Measurements from ENCODE around the gene USF2.
"Not testable (repeated sequence)": the region's sequence is repeated elsewhere in the genome, so short reads cannot be mapped to it uniquely, and the experiment has no call there.

USF2 gene

DNA sequence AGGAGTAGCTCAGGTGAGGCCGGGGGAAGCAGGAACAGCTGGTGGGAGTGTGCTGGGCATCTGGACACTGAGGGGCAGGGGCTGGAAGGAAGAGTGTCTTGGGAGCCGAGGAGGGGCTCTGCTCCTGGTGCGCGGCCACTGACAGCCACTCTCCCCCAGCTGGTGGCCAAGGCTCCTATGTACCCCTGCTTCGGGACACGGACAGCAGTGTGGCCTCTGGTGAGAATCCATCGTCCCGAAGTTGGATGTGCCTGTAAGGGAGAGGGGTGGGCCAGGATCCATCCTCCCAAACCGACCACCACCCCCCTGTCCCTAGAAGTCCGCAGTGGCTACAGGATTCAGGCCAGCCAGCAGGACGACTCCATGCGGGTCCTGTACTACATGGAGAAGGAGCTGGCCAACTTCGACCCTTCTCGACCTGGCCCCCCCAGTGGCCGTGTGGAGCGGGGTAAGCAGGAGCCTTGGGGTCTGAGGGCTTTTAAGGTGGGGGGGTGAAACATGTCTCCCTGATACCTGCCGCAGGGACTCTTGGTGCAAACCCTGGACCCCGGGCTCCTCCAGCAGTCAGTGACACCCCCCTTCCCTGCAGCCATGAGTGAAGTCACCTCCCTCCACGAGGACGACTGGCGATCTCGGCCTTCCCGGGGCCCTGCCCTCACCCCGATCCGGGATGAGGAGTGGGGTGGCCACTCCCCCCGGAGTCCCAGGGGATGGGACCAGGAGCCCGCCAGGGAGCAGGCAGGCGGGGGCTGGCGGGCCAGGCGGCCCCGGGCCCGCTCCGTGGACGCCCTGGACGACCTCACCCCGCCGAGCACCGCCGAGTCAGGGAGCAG lies 2.0 kb upstream of the USF2 start:
- DNase-seq = no peak

DNA sequence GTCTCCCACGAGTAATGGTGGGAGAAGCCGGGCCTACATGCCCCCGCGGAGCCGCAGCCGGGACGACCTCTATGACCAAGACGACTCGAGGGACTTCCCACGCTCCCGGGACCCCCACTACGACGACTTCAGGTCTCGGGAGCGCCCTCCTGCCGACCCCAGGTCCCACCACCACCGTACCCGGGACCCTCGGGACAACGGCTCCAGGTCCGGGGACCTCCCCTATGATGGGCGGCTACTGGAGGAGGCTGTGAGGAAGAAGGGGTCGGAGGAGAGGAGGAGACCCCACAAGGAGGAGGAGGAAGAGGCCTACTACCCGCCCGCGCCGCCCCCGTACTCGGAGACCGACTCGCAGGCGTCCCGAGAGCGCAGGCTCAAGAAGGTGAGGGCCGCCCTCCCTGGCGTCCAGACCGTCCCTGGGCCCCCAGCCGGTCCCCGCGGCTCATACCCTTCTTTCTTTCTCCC lies 1.4 kb upstream of the USF2 start:
- peak; percentile 45 for DNase-seq

DNA sequence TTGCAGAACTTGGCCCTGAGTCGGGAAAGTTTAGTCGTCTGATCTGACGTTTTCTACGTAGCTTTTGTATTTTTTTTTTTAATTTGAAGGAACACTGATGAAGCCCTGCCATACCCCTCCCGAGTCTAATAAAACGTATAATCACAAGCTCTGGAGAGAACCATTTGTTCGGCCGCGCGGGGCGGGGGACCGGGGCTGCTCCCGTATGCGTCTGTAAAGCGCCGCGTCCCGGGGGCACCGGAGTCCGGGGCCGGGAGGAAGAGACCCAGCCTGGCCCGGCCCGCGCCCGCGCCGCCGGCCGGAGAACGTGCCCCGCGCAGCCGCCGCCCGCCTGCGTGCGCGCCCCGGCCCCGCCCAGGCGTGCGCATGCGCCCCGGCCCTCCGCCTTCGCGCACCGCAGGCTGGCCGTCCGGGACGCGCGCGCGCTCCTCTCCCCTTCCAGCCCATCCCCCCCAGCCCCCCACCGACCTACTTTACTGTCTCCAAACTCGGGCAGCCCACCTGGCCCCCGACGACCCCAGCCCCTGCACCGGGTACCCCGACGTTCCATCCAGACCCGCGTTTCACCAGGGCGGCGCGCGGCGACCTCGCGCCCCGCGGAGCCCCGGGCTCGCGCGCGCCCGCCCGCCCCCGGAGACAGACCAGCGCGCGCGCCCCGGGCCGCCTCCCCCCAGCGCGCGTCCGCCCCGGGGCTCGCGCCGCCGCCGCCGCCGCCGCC lies 785 bp upstream of the USF2 start:
- peak; percentile 79 for DNase-seq

DNA sequence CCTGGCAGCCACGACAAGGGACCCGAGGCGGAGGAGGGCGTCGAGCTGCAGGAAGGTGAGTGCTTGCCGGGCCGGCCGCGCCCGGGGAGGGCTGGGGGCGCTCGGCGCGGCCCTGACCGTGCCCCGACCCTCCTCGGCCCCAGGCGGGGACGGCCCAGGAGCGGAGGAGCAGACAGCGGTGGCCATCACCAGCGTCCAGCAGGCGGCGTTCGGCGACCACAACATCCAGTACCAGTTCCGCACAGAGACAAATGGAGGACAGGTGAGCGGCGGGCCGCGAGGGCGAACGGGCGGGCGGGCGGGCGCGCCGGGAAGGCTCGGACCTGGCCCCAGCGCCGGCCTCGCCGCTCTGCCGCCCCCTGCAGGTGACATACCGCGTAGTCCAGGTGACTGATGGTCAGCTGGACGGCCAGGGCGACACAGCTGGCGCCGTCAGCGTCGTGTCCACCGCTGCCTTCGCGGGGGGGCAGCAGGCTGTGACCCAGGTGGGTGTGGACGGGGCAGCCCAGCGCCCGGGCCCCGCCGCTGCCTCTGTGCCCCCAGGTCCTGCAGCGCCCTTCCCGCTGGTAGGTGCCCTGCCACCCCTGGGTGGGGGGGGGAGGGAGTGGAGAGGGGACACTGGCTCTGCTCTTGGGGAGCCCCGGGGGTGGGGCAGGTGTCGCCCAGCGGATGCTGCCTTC lies 816 bp downstream of the USF2 start:
- DNase-seq = peak; percentile 84

DNA sequence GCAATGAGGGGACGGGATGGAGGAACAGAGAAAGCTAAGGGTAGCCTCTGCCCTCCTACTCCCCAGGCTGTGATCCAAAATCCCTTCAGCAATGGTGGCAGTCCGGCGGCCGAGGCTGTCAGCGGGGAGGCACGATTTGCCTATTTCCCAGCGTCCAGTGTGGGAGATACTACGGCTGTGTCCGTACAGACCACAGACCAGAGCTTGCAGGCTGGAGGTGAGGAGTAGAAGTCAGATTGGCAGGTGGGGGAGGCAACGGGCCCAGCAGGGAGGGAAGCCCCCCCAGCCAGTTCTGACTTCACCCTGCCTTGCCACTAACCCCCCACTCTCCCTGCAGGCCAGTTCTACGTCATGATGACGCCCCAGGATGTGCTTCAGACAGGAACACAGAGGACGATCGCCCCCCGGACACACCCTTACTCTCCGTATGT lies 1.6 kb downstream of the USF2 start:
- no peak for DNase-seq

DNA sequence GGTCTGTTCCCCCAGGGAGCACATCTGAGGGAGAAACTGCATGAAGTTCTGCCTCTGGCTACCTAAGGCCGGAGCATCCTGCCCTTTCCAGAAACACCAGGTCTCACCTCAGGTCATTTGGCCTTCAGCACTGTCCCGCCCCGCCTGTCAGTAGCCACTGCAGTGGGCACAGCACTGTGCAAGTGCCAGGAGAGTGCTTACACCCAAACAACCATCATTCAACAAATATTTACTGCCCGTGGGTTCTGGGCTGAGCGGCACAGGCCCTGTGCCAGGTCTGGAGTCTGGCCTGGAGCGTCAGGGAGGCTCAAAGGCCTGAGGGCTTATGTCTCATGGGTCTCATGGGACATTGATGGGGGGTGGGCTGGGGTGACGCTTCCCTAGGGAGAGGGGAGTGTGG lies 2.8 kb downstream of the USF2 start:
- no peak for DNase-seq

DNA sequence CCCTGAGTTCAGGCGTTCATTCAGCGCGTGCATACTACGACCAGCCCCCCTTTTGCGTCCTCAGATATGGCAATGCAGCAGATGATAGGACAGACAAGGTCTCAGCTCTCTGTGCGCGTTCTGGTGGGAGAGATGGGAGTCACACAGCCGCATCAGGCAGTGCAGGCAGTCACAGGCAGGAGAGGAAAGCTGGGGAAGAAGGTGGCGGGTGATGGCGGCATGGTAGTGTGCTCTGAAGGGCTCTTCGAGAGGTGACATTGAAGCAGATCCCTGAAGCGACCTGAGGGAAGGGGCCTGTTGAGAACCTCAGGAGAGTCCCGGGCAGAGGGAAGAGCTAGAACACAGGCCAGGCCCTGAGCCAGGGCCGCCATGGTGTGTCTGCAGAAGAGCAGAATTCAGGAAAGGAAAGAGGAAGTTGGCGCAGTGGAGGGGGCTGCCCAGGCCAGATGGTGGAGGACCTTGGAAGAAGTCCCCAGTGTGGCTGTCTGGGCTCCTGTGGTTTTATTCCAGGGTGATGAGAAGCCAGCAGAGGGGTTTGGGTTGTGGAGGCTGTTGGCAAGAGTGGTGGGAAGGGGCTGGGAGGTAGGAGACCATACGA lies 3.5 kb downstream of the USF2 start:
- no peak for DNase-seq

DNA sequence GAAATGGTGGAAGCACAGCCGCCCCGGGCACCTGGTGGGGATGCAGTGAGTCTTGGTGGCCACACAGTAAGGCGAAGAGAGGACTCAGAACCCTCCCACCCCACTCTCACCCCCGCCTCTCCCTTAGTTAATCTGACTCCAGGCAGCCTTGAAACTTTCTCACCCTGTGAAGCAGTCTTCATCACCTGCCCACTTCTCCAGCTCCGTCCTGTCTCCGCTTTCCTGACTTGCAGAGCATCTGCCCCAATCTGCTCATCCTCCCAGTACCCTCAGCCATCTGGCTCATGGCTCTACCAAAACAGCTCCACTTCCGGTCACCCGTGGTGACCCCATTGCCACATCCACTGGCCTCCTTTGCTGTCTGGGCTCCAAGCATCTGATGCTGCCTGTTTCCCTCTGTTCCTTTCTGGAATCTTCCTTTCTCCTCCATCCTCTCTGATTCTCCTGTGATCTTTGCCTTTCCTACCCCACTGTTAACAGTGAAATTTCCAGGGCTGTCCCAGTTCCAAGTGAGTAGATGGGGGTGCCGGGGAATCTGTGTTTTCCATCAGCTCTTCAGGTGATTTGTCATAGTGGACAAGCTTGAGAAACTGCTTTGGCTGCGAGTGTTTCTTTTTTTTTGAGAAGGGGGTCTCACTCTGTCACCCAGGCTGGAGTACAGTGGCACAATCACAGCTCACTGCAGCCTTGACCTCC lies 4.3 kb downstream of the USF2 start:
- no peak for DNase-seq

DNA sequence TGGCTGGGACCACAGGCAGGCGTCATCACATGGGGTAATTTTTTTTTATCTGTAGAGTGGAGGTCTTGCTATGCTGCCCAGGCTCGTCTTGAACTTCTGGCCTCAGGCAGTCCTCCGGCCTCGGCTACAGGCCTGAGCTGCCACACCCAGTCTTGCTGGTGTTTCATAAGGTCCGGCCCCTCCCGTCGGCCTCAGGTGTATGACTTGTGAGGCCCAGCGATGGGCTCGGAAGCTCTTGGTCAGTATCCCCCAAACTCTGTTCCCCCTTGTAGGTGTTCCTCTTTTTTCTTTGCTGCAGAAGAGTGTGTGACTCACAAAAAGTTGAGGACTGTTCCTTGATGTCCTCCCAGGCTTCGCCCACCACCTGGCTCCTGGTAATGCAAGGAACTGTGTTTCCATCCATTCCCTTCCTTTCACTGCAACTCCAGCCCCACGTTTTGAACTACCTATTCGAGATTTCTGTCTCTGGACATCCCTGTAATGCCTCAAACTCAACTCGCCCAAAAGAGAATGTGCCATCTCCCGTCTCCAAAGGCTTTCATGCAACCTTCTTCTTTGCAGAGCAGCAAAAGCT lies 5.0 kb downstream of the USF2 start:
- no peak for DNase-seq

DNA sequence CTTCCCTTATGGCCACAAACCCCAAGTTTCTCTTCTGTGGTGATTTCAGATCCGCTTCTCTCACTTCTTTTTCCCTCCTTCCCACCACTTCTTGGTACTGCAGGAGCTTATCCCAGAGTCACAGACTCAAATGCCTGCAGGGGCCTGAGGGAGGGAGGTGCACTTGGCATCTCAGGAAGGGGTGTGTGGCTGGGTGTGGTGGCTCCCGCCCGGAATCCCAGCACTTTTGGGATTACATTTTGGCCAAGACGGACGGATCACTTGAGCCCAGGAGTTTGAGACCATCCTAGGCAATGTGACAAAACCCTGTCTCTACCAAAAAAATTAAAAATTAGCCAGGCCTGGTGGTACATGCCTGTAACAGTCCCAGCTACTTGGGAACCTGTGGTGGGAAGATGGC lies 5.6 kb downstream of the USF2 start:
- no peak for DNase-seq

DNA sequence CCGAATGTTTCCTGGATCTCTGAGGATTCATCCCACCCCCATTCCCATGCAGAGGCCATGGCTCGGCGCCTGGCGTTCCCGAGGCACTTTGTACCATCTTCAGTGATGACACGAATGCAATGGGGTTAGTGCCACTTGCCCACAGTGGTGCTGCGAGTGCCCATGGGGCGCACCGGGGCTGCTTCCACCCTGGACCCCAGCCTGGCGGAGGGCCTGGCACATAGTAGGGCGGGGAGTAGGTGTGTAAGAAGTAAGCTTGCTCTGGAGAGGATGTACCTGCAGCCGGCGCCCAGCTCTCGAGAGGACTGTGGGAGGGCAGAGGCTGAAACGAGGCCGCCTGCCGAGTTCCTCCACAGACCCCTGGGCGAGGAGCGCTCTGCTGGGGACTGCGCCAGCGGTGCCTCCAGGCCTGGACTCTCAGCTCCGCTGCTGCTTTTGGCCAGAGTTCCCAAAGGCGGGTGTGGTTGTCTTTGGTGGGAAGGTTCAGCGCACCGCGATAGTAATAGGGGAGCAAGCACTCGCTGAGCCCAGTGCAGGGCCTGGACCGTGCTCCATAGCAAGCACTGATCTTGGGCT lies 8.0 kb downstream of the USF2 start:
- DNase-seq = no peak

DNA sequence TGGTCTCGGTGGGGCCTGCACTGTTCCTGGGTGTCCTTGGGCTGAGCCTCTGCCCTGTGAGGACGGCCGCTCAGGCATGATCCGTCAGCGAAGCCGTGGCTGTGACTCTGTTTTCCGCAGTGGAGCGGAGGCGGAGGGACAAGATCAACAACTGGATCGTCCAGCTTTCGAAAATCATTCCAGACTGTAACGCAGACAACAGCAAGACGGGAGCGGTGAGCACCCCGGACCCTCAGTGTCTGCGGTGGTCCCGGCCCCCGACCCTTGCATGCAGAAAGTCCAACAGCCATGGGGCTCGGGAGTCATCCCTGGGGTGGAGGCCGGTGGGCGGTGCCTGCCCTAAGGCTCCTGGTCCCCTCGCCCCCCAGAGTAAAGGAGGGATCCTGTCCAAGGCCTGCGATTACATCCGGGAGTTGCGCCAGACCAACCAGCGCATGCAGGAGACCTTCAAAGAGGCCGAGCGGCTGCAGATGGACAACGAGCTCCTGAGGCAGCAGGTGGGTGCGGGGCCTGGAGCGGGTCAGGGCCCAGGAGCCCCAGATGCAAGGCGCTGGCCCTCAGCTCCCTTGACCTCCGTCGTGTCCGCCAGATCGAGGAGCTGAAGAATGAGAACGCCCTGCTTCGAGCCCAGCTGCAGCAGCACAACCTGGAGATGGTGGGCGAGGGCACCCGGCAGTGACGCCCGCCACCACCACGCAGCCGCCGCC lies 10.0 kb downstream of the USF2 start:
- DNase-seq = no peak

DNA sequence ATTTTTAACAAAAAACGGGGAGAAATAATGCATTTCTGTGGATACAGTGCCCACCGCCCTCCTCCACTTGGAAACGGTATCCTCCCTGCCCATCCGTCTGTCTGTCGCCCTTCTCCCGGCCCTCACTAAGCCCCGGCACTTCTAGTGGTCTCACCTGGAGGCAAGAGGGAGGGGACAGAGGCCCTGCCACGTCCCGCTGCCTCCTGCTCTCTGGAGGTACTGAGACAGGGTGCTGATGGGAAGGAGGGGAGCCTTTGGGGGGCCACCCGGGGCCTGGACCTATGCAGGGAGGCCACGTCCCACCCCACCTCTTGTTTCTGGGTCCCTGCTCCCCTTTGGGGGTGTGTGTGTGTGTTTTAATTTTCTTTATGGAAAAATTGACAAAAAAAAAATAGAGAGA lies 10.6 kb downstream of the USF2 start:
- DNase-seq = no peak

DNA sequence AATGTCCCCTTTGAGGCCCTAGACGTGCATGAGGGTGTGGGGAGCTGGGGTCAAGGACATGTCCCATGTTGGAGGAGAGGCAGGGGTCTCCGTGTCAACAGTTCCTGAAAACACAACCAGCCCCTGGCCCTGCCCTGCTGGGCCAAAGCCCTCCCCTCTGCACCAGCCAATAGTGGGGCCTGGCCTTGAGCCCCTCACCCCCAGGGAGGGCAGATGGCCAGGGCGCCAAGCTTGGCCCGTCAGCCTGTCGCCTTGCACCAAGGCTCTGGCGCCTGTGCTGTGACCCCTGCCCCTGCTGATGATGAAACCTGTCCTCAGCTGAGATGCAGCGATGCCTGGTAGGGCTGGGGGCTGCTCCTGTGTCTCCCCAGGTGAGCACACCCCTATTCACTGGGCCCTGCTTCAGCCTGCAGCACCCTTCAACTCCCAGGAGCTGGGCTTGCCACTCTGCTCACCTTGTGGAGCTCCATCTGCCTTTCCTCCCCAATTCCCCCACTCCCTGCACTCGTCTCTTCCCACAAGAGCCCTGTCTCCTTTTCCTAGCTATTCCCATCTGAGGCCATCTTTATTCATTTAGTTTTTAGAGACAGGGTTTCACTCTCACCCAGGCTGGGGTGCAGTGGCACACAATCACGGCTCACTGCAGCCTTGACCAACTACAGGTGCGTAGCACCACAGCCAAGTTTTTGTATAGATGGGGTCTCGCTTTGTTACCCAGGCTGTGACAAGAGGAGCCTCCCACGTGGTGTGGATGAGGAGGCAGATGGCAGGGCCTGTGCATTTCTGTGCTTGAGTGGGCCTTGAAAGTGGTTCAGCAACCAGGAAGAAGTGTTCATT lies 11.4 kb downstream of the USF2 start:
- no peak for DNase-seq

DNA sequence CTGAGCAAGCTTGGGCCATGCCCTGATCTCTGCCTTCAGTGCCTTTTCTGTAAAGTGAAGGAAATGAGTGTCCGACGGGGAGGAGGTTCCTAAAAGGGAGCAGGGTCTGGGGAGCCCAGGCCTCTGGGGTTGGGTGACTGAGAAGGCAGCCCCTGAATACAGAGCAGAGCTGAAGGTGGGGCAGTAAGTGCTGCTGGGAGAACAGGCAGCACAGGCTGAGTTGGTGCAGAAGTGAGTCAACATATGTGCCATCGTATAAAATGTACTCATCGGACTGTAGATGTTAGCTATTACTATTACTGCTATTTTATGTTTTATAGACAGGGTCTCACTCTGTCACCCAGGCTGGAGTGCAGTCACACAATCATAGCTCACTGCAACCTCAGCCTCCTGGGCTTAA lies 12.5 kb downstream of the USF2 start:
- DNase-seq = no peak

DNA sequence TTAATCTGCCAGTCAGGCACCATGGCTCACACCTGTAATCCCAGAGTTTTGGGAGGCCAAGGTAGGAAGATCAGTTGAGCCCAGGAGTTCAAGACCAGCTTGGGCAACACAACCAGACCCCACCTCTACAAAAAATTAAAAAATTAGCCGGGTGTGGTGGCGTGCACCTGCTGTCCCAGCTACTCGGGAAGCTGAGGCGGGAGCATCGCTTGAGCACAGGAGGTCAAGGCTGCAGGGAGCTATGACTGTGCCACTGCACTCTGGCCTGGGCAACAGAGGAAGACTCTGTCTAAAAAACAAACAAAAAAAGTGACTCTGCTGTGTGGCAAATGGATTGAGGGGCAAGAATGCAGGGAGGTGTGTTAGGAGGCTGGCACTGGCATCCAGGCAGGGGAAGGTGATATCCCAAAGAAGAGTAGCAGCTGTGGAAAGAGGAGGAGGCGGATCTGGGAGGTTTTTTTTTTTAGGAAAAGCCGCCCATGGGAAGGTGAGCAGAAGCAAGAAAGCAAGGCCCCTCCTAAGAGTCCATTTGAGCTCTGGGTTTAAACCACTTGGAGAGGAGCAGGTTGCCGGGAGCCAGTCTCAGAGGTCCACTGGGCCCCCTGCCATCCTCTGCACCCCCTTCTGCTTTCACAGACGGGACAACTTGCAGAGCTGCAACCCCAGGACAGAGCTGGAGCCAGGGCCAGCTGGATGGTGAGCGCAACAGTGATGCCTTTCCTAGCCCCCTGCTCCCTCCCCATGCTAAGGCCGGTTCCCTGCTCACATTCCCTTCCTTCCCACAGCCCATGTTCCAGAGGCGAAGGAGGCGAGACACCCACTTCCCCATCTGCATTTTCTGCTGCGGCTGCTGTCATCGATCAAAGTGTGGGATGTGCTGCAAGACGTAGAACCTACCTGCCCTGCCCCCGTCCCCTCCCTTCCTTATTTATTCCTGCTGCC lies 15.7 kb downstream of the USF2 start:
- no peak for DNase-seq

DNA sequence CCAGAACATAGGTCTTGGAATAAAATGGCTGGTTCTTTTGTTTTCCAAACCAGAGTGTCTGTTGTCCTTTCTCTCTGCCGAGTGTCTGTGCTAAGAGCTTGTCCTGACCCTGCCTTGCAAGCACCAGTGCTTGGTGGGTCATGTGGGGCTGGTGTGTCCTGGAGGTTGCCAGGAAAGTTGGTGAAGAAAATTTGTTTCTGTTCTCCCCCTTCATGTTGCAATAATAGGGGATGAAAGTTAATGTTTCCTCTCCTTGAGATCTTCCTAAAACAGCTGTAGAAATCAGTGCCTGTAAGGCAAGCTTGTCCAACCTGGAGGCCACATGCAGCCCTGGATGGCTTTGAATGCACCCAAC lies 16.3 kb downstream of the USF2 start:
- no peak for DNase-seq

DNA sequence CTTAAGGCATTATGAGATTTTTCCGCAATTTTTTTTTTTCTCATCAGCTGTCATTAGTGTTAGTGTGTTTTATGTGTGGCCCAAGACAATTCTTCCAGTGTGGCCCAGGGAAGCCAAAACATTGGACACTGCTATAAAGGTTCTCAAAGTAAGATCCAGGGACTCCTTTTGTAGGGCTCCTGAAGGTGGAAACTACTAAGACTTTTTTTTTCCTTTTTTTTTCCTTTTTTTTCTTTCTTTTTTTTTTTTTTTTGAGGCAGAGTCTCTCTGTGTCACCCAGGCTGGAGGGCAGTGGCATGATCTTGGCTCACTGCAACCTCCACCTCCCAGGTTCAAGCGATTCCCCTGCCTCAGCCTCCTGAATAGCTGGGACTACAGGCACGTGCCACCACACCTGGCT lies 16.7 kb downstream of the USF2 start:
- DNase-seq = not testable (repeated sequence)

DNA sequence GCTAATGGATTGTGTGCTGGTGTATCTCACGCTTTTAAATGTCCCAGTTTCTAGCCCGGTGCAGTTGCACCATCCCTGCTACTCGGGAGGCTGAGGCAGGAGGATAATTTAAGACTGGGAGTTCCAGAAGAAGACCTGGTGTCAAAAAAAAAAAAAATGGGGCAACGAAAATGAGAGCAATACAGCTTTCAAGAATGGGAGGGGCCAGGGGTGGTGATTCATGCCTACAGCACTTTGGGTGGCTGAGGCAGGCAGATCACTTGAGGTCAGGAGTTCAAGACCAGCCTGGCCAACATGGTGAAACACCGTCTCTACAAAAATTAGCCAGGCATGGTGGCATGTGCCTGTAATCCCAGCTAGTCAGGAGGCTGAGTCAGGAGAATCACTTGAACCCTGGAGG lies 17.3 kb downstream of the USF2 start:
- DNase-seq = not testable (repeated sequence)
